Testis (tissue), 3 donors: Measurements from ENCODE around the gene SHB. TPM values are rescaled to one million over a fixed set of nuclear protein-coding genes. Genes with fewer than 3 reads are reported as not detected.

ENCODE experiments used
- DNase-seq: peaks from one replicate; pipeline ENCODE4 v3.0.0-alpha.2; 2019
- H3K27ac ChIP-seq, 2 donors: fragments of 200-600 bp; sonication (generic); one replicate each; pipeline ENCODE4 v1.5.1; 2019
- H3K27me3 ChIP-seq: fragments of 200-600 bp; sonication (generic); one replicate; pipeline ENCODE4 v1.5.1; 2019
- H3K36me3 ChIP-seq: fragments of 200-600 bp; sonication (generic); one replicate; pipeline ENCODE4 v1.5.1; 2017; ENCODE audit warnings: low read depth; ENCODE audit errors: missing control alignments
- H3K4me1 ChIP-seq: fragments of 200-600 bp; sonication (generic); one replicate; pipeline ENCODE4 v1.5.1; 2019
- H3K4me3 ChIP-seq, 2 donors: fragments of 200-600 bp; sonication (generic); one replicate each; pipeline ENCODE4 v1.5.1; 2017 to 2019
- H3K9me3 ChIP-seq: fragments of 200-600 bp; sonication (generic); one replicate; pipeline ENCODE4 v1.5.1; 2017
- POLR2A ChIP-seq: fragments of 450-650 bp; IDR thresholded peaks from one replicate; pipeline ENCODE4 v1.6.1; 2017; ENCODE audit warnings: antibody characterized with exemption, mild to moderate bottlenecking, moderate library complexity
- whole genome bisulfite sequencing, 2 donors: methylation state at CpG; one replicate each; pipeline ENCODE4 v1.1.5; 2018; 5-methylcytosine and 5-hydroxymethylcytosine counted together
- intact Hi-C: fragments of 100-400 bp; cut with DNase I; formaldehyde crosslinking; loops from one replicate; pipeline ENCODE4 v1.15.1; 2023; ENCODE audit warnings: low total_unique reads
- polyA plus RNA-seq: library from polyadenylated mRNA; stranded (reverse); fragments of 350-450 nt; fragmentation: Illumina TruSeq; extraction: RNeasy Lipid Tissue Mini Kit (QIAGEN cat#74804); gene quantifications from one replicate; pipeline ENCODE4 v1.2.3, GENCODE V29; 2014; ENCODE audit warnings: low read depth, low replicate concordance; ENCODE audit not compliant: insufficient read depth
- total RNA-seq, 2 donors: library from RNA; depleted of rRNA; stranded (reverse); fragments of >200 nt; gene quantifications; one replicate each; pipeline ENCODE4 v1.2.3, GENCODE V29; 2016
- TF ChIP-seq, protein P1 (sequence below), 3 experiments: fragments of 450-650 bp in 2 of 3; fragments of 200-600 bp in 1 of 3; sonication (generic) in 1 of 3; IDR thresholded peaks; one replicate each; pipeline ENCODE4 v1.5.1; 2016 to 2019; ENCODE audit warnings: antibody characterized with exemption in 3 of 3, mild to moderate bottlenecking in 2 of 3, moderate library complexity in 1 of 3

SHB gene
- total and polyA plus RNA-seq, 3 donors from 2014 or later, result 8.6 to 22.3 (median 21.2) TPM

DNA sequence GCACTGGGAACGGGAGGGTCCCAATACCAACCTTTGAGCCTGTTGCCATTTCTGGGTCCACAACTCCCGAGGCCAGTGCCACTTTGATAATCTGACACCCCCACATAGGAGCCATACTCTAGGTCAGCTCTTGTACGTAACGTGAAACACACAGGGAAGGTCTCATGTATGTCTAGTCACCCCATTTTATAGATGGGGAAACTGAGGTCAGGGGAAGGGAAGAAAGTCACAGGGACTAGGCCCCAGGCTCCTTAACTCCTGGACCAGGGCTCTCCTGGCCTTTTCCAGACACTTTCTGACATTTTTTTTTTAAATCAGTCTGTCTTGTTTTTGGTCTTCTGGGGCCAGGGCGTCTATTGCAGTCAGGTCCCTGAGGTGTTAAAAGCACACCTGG lies 84.8 kb downstream of the SHB start:
- no peak for TF ChIP-seq POLR2A
- TF ChIP-seq, protein P1, sequence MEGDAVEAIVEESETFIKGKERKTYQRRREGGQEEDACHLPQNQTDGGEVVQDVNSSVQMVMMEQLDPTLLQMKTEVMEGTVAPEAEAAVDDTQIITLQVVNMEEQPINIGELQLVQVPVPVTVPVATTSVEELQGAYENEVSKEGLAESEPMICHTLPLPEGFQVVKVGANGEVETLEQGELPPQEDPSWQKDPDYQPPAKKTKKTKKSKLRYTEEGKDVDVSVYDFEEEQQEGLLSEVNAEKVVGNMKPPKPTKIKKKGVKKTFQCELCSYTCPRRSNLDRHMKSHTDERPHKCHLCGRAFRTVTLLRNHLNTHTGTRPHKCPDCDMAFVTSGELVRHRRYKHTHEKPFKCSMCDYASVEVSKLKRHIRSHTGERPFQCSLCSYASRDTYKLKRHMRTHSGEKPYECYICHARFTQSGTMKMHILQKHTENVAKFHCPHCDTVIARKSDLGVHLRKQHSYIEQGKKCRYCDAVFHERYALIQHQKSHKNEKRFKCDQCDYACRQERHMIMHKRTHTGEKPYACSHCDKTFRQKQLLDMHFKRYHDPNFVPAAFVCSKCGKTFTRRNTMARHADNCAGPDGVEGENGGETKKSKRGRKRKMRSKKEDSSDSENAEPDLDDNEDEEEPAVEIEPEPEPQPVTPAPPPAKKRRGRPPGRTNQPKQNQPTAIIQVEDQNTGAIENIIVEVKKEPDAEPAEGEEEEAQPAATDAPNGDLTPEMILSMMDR (IDR thresholded peaks at IDR 0.05), result no peak
- Histone ChIP-seq H3K27ac (no peak overlapping the region), H3K4me1 (no peaks in the 10 kb centered on the region), H3K9me3 (no peaks in the 10 kb centered on the region), H3K36me3 (no peaks in the 10 kb centered on the region), H3K27me3 (no peaks in the 10 kb centered on the region), H3K4me3 (no peak overlapping the region)
- 92 to 96% methylated on average over 5 of the region's 5 CpGs for WGBS, 2 donors
- DNase-seq, result no peak
- intact Hi-C loops, result no loop called here

- Histone ChIP-seq H3K4me3 (no peak overlapping the region), H3K36me3 (no peaks in the 10 kb centered on the region), H3K27ac (no peak overlapping the region), H3K9me3 (no peaks in the 10 kb centered on the region), H3K4me1 (no peaks in the 10 kb centered on the region), H3K27me3 (no peaks in the 10 kb centered on the region)
- 84 to 89% methylated on average over 5 to 12 of the region's 12 CpGs for WGBS, 2 donors
- DNase-seq, result no peak
- intact Hi-C loops, result no loop called here
- TF ChIP-seq, protein P1 (IDR thresholded peaks at IDR 0.05), result no peak
- TF ChIP-seq POLR2A, result no peak
Measured at GRCh38 chr9:37983381-37984067, 85.5 kb downstream of the SHB start.

GRCh38 chr9:37979844-37980243 lies 89.2 kb downstream of the SHB start:
- no peaks in the 10 kb centered on the region for H3K9me3 ChIP-seq
- intact Hi-C loops, result loop anchor here (10.0 kb wide), 1 partner anchor 105 kb away; no protein-coding TSS in a partner anchor
- H3K27ac ChIP-seq, result no peak overlapping the region
- H3K4me3 ChIP-seq, result no peak overlapping the region
- H3K36me3 ChIP-seq, result no peaks in the 10 kb centered on the region
- H3K4me1 ChIP-seq, result no peaks in the 10 kb centered on the region
- TF ChIP-seq, protein P1 (IDR thresholded peaks at IDR 0.05), result no peak
- no peak for TF ChIP-seq POLR2A
- H3K27me3 ChIP-seq, result no peaks in the 10 kb centered on the region
- DNase-seq, result no peak
- WGBS, 2 donors, result 90 to 94% methylated on average over 5 of the region's 5 CpGs

DNA sequence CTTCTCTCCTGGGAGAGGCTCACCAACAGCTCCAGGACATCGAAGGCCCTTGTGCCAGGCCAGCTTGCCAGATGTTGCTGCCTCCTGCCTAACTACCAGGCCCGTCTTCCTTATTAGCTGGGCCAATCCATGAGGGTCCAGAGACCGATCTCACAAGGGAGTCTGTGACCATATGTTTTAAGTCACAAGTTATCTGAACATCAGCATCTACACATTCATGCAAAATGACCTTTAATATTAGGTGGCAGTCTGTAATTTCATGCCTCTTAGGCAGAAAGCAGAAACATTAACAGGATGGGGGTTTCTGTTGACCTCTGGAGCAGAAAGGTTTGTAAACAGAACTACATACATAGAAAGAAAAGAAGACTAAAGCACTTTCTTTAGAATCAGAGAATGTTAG lies 90.0 kb downstream of the SHB start:
- no peaks in the 10 kb centered on the region for H3K27me3 ChIP-seq
- no peaks in the 10 kb centered on the region for H3K4me1 ChIP-seq
- no peak overlapping the region for H3K27ac ChIP-seq
- no peaks in the 10 kb centered on the region for H3K36me3 ChIP-seq
- TF ChIP-seq, protein P1 (IDR thresholded peaks at IDR 0.05), result no peak
- no peak for TF ChIP-seq POLR2A
- no peaks in the 10 kb centered on the region for H3K9me3 ChIP-seq
- DNase-seq, result no peak
- 89% methylated on average over 3 of the region's 3 CpGs for WGBS, 2 donors
- H3K4me3 ChIP-seq, result no peak overlapping the region
- intact Hi-C loops, result loop anchor here (10.0 kb wide), 1 partner anchor 106 kb away; no protein-coding TSS in a partner anchor

GRCh38 chr9:37978481-37978864 lies 90.6 kb downstream of the SHB start:
- H3K27me3 ChIP-seq, result no peaks in the 10 kb centered on the region
- no peak overlapping the region for H3K4me3 ChIP-seq
- DNase-seq, result no peak
- H3K9me3 ChIP-seq, result no peaks in the 10 kb centered on the region
- H3K27ac ChIP-seq, result no peak overlapping the region
- H3K36me3 ChIP-seq, result no peaks in the 10 kb centered on the region
- WGBS, 2 donors, result 72 to 77% methylated on average over 6 of the region's 6 CpGs
- H3K4me1 ChIP-seq, result no peaks in the 10 kb centered on the region
- TF ChIP-seq POLR2A, result no peak
- TF ChIP-seq, protein P1 (IDR thresholded peaks at IDR 0.05), result no peak
- intact Hi-C loops, result loop anchor here (10.0 kb wide), 1 partner anchor 106 kb away; no protein-coding TSS in a partner anchor
